Left lung (tissue), 10 donors: ENCODE measurements around the gene KRTAP5-8. TPM values are rescaled to one million over a fixed set of nuclear protein-coding genes. Genes with fewer than 3 reads are reported as not detected.
"Not testable (repeated sequence)": the region's sequence is repeated elsewhere in the genome, so short reads cannot be mapped to it uniquely, and the experiment has no call there.

ENCODE experiments used
- ATAC-seq: fragments of 200-7000 bp; cut with Tn5 transposase; one replicate; pipeline ENCODE4 v1.9.1; 2020; ENCODE audit warnings: moderate library complexity
- DNase-seq, 4 donors: peaks; one replicate each; pipeline ENCODE4 v3.0.0-alpha.2; 2013 to 2020
- H3K27ac ChIP-seq, 2 donors: fragments of 200-600 bp; sonication (generic) in 1 of 2; one replicate each; pipeline versions ENCODE4 v1.5.0 to v1.8.0; 2020 to 2021
- H3K27me3 ChIP-seq, 2 donors: fragments of 200-600 bp; sonication (generic) in 1 of 2; one replicate each; pipeline versions ENCODE4 v1.5.0 to v1.8.0; 2020 to 2021
- H3K36me3 ChIP-seq, 2 donors: fragments of 200-600 bp; sonication (generic) in 1 of 2; one replicate each; pipeline versions ENCODE4 v1.5.0 to v1.8.0; 2020 to 2021
- H3K4me1 ChIP-seq, 2 donors: fragments of 200-600 bp; one replicate each; pipeline ENCODE4 v1.8.0; 2021
- H3K4me3 ChIP-seq, 2 donors: fragments of 200-600 bp; sonication (generic) in 1 of 2; one replicate each; pipeline versions ENCODE4 v1.5.0 to v1.8.0; 2020 to 2021; ENCODE audit warnings: mild to moderate bottlenecking in 1 of 2
- H3K9me3 ChIP-seq, 2 donors: fragments of 200-600 bp; sonication (generic) in 1 of 2; one replicate each; pipeline versions ENCODE4 v1.5.0 to v1.8.0; 2020 to 2021
- intact Hi-C, 2 donors: fragments of 100-400 bp; cut with DNase I; formaldehyde crosslinking; loops; one replicate each; pipeline versions ENCODE4 v1.11.2 to v1.14.2; 2022
- polyA plus RNA-seq, 6 donors: library from polyadenylated mRNA; unstranded; fragments of 120-200 nt; gene quantifications; one replicate each; pipeline ENCODE4 v1.2.1, GENCODE V29; 2013; ENCODE audit not compliant: insufficient read length in 6 of 6
- total RNA-seq, 2 donors: library from RNA; stranded (reverse); fragmentation: NEBNext Ultra II Directional; extraction: Animal tissue kit (Norgen Biotek cat#: 25700); gene quantifications; one replicate each; pipeline ENCODE4 v1.2.1, GENCODE V29; 2021
- TF ChIP-seq, protein P1 (sequence below), 2 donors: fragments of 200-600 bp; sonication (generic) in 1 of 2; IDR thresholded peaks; one replicate each; pipeline versions ENCODE4 v1.5.0 to v1.8.0; 2021; ENCODE audit warnings: antibody characterized with exemption in 2 of 2
- donor health status: DM: no; HTN: yes; CAD: no.
- donor health status: DM: no; HTN: no; CAD: no.

Gene KRTAP5-8
- total and polyA plus RNA-seq, 8 donors, result 0.21 to 0.49 (median 0.31) TPM; not detected in 5

DNA sequence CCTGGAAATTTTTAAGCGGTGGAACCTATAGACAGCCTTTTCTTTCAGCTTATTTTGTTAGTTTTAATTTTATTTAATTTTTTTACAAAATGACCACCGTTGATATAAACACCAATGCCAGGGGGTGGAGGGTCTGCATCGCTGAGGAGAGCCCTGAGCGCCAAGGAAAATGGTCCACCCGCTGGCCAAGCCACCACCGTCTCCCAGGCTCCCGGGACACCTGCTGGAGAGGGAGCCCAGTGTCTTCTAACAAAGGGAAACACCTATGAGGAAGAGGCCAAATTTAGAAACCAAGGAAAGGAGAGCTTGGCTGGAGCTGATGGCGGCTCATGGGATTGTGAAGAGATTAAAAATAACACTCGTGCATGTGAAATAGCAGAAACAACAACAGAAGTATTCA is 288 bp upstream of the KRTAP5-8 start:
- no peaks in the 10 kb centered on the region for H3K4me1 ChIP-seq
- no peak overlapping the region for H3K4me3 ChIP-seq
- intact Hi-C loops, result no loop called here
- H3K27ac ChIP-seq, result no peak overlapping the region
- ATAC-seq (no peak), DNase-seq (no peak)
- TF ChIP-seq, protein P1, sequence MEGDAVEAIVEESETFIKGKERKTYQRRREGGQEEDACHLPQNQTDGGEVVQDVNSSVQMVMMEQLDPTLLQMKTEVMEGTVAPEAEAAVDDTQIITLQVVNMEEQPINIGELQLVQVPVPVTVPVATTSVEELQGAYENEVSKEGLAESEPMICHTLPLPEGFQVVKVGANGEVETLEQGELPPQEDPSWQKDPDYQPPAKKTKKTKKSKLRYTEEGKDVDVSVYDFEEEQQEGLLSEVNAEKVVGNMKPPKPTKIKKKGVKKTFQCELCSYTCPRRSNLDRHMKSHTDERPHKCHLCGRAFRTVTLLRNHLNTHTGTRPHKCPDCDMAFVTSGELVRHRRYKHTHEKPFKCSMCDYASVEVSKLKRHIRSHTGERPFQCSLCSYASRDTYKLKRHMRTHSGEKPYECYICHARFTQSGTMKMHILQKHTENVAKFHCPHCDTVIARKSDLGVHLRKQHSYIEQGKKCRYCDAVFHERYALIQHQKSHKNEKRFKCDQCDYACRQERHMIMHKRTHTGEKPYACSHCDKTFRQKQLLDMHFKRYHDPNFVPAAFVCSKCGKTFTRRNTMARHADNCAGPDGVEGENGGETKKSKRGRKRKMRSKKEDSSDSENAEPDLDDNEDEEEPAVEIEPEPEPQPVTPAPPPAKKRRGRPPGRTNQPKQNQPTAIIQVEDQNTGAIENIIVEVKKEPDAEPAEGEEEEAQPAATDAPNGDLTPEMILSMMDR (IDR thresholded peaks at IDR 0.05), result no peak
- no peaks in the 10 kb centered on the region for H3K36me3 ChIP-seq
- H3K9me3 ChIP-seq, result no peaks in the 10 kb centered on the region
- H3K27me3 ChIP-seq, result no peaks in the 10 kb centered on the region

GRCh38 chr11:71538666-71538990 is 803 bp downstream of the KRTAP5-8 start:
- Histone ChIP-seq H3K9me3 (no peaks in the 10 kb centered on the region), H3K4me1 (no peaks in the 10 kb centered on the region), H3K27me3 (no peaks in the 10 kb centered on the region), H3K4me3 (no peak overlapping the region), H3K27ac (no peak overlapping the region), H3K36me3 (no peaks in the 10 kb centered on the region)
- no peak for DNase-seq
- TF ChIP-seq, protein P1 (IDR thresholded peaks at IDR 0.05), result no peak
- no peak for ATAC-seq
- intact Hi-C loops, result no loop called here

DNA sequence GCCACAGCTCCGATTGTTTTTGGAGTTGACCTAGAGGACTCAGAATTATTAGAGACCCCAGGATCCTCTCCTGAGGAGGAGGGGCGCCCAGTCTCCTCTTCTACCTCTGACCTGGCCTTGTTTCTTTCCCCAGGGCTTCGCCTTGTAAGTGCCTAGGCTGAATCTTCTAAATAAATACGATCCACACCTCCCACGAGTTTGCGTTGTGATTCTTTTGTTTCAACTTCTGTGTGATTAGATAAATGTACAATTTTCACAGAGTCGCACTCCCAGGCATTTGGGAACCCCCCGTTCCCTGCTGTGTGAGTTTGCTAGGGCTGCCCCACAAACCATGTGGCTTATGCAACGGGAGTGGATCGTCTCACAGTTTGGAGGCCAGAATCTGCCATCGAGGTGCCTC is 1.2 kb downstream of the KRTAP5-8 start:
- no peaks in the 10 kb centered on the region for H3K27me3 ChIP-seq
- TF ChIP-seq, protein P1 (IDR thresholded peaks at IDR 0.05), result no peak
- no peaks in the 10 kb centered on the region for H3K4me1 ChIP-seq
- H3K4me3 ChIP-seq, result no peak overlapping the region
- ATAC-seq, result no peak
- no peak overlapping the region for H3K27ac ChIP-seq
- H3K36me3 ChIP-seq, result no peaks in the 10 kb centered on the region
- intact Hi-C loops, result no loop called here
- H3K9me3 ChIP-seq, result no peaks in the 10 kb centered on the region
- DNase-seq, result no peak

GRCh38 chr11:71539971-71540370 is 2.1 kb downstream of the KRTAP5-8 start:
- H3K27me3 ChIP-seq, H3K36me3 ChIP-seq, H3K27ac ChIP-seq, H3K9me3 ChIP-seq, ATAC-seq, DNase-seq, intact Hi-C loops, H3K4me1 ChIP-seq, H3K4me3 ChIP-seq: not testable (repeated sequence)

DNA sequence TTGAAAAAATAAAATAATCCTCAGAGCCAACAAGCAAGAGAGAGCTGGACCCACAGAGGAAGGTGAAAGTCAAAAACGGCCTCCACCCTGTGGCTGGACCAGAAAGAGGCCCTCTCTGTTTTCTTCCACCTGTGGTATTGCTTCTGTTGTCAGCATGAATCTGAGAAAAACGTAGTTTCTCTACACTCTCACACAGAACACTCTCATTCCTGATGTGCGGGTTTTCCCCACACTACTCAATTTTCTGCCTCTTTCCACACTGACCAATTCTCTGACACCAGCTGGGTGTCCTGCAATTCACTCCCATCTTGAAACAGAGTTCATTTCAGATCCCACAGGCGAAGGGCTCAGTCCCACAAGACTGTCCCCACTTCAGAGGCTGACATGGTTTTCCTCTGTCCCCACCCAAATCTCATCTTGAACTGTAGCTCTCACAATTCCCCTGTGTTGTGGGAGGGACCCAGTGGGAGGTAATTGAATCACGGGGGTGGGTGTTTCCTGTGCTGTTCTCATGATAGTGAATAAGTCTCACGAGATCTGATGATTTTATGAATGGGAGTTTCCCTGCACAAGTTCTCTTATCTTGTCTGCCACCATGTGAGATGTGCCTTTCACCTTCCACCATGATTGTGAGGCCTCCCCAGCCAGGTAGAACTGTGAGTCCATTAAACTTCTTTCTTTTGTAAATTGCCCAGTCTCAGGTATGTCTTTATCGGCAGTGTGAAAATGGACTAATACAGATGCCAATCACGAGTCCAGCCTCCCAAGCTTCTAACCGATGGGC is 2.9 kb downstream of the KRTAP5-8 start:
- H3K4me3 ChIP-seq, H3K9me3 ChIP-seq, H3K4me1 ChIP-seq, ATAC-seq, H3K36me3 ChIP-seq, DNase-seq, H3K27ac ChIP-seq, H3K27me3 ChIP-seq, intact Hi-C loops: not testable (repeated sequence)

- H3K4me1 ChIP-seq, result no peaks in the 10 kb centered on the region
- H3K4me3 ChIP-seq, result no peak overlapping the region
- ATAC-seq (no peak), DNase-seq (no peak)
- TF ChIP-seq, protein P1 (IDR thresholded peaks at IDR 0.05), result no peak
- H3K36me3 ChIP-seq, result no peaks in the 10 kb centered on the region
- no peaks in the 10 kb centered on the region for H3K9me3 ChIP-seq
- no peak overlapping the region for H3K27ac ChIP-seq
- intact Hi-C loops, result no loop called here
- no peaks in the 10 kb centered on the region for H3K27me3 ChIP-seq
Measured at GRCh38 chr11:71542382-71542781, 4.6 kb downstream of the KRTAP5-8 start.
